HG03565 (cell line): ENCODE data around the gene TRIM24.
"Not testable (repeated sequence)": the region's sequence is repeated elsewhere in the genome, so short reads cannot be mapped to it uniquely, and the experiment has no call there.

ENCODE experiments used
- ATAC-seq: cut with Tn5 transposase; IDR thresholded peaks from one replicate; pipeline ENCODE4 v1.9.1; 2021; ENCODE audit warnings: mild to moderate bottlenecking, moderate library complexity; ENCODE audit not compliant: unreplicated experiment

TRIM24 gene

DNA sequence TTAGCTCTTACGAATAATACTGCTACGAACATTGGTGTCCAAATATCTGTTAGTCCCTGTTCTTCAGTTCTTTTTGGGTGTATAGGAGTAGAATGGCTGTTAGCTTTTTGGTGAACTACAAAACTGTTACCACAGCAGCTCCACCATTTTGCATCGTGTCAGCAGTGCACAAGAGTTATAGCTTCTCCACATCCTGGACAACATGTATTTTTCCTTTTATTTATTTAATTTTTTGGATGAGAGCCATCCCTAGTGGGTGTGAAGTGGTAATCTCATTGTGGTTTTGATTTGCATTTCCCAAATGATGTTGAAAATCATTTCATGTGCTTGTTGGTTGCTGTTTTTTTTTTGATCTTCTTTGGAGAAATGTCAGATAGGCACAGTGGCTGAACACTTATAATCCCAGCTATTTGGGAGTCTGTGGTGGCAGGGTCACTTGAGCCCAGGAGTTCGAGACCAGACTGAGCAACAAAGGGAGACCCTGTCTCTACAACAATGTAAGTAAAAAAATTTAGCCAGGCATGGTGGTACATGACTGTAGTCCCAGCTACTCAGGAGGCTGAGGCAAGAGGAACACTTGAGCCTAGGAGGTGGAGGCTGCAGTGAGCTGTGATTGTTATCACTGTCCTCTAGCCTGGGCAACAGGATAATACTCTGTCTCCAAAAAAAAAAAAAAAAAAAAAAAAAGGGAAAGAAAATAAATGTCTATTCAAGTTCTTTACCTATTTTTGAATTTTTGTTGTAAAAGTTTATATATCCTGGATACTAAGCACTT lies 31.7 kb downstream of the TRIM24 start:
- no peak for ATAC-seq

DNA sequence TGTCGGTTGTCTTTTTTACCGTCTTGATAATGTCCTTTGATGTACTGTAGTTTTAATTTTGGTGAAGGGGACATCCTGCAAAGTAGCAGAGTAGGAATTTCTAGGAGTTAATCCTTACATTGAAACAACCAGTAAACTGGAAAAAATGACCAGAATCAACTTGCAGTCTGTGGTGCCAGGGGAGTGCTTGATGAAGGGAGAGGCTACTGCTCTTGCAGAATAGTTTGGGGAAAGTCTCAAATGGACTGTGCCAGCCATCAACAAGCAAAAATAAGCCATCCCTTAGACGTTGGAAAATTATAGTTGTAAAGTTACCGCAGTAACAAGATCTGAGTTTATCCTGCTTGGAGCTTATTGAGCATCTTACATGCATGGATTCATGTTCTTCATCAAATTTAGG lies 32.4 kb downstream of the TRIM24 start:
- no peak for ATAC-seq

DNA sequence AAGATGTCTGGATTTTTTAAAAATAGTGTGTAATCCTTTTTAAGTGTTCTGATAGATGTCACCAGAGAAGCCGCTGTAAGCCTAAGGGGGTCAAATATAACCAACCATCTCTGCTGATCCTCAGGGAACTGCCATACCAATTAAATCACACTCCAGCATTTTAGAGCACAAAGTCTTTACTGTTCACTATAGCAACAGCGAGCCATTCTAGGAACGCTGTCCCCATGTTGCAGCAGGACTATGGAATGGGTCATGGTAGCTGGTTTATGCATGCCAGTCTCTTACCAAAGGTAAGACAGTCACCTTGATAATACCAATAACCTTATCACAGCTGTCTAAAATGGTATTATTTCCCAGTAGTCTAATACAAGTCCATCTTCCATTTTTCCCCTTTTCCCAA lies 33.5 kb downstream of the TRIM24 start:
- no peak for ATAC-seq

DNA sequence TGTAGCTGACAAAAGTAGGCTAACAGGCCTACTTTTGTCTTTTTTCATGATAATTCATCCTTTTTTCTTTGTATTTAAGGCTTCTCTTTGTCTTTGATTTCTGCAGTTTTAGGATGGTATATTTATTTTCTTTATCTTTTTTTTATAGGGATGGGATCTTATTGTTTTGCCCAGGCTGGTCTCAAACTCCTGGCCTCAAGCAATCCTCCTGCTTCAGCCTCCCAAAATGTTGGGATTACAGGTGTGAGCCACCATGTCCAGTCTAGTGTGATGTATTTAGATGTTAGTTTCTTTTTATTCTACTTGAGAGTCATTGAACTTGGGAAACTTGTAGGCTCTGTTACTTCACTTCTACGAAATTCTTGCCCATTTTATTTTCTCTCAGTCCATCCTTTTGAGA lies 35.4 kb downstream of the TRIM24 start:
- ATAC-seq: no peak

DNA sequence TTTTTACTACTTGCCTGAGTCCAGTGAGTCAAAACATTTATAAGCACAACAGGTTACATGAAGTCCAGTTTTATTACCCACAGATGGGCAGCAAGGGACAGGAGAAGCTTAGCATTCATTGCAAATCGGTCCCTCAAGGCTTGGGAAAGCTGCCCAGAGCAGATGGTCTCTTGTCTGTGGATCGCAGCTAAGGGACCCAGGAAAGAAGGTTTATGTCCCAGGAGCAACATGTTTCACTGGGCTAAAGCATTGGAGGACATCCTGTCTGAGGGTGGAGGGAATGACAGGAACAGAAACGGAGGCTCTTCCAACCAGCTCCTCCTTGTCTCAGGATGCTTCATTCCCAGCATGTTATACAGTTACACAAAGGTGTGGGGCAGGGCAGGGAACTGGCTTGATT lies 39.3 kb downstream of the TRIM24 start:
- no peak for ATAC-seq

DNA sequence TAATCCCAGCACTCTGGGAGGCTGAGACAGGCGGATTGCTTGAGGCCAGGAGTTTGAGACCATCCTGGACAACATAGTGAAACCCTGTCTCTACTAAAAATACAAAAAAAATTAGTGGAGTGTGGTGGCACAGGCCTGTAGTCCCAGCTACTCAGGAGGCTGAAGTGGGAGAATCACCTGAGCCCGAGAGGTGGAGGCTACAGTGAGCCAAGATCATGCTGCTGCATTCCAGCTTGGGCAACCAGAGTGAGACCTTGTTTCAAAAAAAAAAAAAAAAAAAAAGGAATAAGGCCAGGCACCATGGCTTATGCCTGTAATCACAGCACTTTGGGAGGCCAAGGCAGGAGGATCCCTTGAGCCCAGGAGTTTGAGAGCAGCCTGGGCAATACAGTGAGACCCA lies 40.2 kb downstream of the TRIM24 start:
- not testable (repeated sequence) for ATAC-seq

DNA sequence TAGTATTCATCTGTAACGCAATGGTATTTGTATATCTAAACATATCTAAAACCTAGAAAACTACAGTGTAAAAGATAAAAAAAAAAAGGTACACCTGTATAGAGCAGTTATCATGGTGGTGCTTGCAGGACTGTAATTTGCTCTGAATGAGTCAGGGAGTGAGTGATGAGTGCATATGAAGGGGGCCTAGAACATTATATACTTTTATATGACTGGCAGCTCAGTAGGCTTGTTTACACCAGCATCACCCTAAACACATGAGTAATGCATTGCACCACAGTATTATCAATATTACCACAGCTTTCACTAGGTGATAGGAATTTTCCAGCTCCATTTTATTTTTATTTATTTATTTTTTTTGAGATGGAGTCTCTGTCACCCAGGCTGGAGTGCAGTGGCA lies 40.8 kb downstream of the TRIM24 start:
- ATAC-seq: no peak

DNA sequence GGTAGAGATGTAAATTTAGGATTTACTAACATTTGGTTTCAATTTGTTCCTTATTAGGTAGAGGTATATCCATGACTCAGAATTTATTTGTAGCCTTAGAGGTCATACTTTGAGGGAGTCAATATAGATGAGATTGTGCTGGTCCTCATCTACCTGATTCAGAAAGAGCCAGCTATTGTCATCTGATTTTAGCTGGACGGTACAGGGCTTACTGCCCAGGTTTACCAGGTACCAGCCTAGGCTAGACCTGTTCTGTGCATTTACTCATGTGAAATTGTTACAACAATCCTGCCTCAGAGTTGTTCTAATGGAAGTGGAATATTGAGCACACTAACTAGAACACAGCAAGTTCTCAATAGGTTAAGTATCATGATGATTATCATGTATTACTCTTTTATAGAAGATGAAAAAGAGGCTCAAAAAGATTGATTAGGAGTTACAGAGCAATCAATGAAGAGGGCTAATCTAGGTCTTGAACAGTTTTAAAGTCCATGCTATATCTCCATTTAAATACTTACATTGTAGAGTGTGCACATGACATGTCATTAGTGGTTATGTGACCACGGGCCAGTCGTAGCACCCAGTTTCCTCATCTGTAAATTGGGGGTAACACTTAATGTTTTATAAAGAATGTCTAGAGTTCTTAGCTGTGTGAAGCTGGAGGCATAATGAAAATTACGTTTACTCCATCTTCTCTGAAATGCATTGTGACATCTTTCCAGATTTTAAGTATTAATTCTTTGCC lies 42.1 kb downstream of the TRIM24 start:
- no peak for ATAC-seq

DNA sequence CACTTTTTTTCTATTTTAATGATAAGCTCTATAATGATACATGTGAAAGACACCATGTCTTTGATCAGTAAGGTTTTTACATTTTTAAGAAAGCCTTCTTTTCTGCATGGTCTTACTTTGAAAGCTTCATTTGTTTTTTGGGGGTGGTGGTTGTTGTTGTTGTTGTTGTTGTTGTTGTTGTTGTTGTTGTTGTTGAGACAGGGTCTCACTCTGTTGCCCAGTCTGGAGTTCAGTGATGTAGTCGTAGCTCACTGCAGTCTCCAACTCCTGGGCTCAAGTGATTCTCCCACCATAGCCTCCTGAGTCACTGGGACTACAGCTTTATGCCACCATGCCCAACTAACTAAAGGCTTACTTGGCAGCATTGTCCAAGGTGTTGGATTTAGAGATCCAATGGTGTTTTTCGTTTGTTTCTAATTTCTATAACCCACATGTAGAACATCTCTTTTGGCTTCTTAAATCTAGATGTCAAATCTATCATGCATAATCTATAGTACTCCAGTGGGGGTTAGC lies 45.4 kb downstream of the TRIM24 start:
- no peak for ATAC-seq

DNA sequence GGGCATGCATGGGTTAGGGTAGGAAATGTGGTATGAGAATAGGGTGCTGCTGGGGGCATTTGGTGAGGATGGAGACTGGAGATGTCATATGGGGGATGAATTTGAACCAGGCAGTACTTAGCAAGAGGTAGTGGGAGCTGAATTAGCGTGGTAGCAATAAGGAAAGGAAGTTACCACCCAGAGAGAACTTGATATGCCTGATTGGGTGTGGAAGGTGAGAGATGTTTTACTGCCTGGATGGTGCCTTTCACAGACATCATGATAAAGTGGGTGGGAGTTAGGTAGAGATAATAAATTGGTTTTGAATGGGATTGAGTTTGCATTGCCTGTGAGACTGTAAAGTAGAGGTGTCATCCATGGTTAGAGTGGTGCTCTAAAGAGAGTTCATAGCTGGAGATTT lies 46.7 kb downstream of the TRIM24 start:
- ATAC-seq: no peak

DNA sequence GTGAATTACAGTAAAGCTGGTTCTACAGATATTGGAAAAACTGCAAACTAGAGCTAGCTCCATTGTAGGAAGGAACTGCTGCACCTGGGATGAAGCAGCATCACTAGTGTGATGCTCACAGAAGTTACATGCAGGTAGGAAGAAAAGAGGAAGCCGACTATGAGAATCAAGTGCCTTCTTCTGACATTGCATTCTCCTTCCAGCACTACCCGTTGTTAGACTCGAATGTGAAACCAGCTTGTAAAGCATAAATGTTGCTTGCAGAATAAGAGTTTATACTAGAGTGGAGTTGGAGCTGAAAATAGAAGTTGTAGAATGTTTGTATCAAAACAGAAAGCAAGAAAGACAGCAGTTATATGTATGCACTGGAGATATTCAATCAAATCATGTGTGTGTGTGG lies 49.9 kb downstream of the TRIM24 start:
- ATAC-seq: no peak

DNA sequence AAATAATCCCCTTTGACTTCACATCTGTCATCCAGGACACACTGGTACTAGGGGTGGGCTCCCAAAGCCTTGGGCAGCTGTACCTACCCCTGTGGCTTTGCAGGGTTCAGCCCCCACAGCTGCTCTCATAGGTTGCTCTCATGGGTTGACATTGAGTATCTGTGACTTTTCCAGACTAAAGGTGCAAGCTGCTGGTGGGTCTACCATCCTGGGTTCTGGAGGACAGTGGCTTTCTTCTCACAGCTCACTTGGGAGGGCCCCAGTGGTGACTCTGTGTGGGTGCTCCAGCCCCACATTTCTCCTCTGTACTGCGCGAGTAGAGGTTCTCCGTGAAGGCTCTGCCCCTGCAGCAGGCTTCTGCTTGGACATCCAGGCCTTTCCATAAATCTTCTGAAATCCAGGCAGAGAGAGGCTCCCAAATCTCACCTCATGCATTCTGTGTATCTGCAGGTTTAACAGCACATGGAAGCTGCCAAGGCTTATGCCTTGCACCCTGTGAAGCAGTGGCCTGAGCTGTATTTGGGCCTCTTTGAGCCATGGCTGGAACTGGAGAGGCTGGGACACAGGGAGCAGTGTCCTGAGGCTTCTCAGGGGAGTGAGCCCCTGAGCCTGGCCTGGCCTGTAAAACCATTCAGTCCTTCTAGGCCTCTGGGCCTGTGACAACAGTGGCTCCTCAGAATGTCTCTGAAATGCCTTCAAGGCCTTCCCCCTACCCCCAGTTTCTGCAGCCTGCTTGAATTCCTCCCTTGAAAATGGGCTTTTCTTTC lies 52.2 kb downstream of the TRIM24 start:
- no peak for ATAC-seq

DNA sequence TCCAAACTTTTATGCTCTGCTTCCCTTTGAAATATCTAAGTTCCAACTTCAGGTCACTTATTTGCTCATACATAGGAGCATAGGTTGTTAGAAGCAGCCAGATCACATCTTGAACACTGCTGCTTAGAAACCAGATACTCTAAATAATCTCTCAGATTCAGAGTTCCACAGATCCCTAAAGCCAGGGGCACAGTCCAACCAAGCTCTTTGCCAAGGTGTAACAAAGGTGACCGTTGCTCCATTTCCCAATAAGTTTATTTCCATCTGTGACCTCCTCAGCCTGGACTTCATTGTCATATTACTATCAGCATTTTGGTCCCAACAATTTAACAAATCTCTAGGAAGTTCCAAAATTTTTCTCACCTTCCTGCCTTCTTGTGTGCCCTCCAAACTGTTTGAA lies 52.8 kb downstream of the TRIM24 start:
- ATAC-seq: no peak

DNA sequence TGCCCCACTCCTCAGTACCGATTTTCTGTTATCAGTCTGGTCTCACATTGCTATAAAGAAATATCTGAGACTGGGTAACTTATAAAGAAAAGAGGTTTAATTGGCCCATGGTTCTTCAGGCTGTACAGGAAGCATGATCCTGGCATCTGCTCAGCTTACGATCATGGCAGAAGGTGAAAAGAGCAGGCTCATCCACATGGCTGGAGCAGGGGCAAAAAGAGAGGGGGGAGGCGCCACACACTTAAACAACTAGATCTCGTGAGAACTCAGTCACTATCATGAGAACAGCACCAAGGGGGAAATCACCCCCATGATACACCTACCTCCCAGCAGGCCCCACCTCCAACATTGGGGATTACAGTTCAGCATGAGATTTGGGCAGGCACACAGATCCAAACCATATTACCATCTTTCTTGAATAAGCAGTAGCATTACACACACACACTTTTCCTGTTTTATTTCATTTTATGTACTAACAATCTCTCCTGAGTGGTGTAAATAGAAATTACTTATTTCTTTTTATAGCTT lies 53.3 kb downstream of the TRIM24 start:
- no peak for ATAC-seq

DNA sequence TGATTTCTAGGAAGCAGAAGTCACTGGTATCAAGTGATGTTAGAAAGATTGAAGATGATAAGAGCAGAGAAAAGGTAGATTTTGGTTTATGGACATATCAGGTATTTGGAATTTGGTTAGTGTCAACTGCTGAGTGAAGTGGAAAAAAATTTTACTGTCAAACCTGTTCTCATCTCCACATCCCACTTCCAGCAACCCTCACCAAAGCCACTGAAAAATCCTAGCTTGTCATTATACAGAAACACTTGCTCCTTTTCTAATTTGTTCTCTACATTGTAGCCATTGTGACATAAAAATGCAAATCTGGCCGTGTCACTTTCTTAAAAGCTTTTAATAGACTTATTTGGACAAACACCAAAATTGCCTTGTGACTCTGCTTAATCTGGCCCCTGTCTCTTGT lies 54.0 kb downstream of the TRIM24 start:
- ATAC-seq: no peak

DNA sequence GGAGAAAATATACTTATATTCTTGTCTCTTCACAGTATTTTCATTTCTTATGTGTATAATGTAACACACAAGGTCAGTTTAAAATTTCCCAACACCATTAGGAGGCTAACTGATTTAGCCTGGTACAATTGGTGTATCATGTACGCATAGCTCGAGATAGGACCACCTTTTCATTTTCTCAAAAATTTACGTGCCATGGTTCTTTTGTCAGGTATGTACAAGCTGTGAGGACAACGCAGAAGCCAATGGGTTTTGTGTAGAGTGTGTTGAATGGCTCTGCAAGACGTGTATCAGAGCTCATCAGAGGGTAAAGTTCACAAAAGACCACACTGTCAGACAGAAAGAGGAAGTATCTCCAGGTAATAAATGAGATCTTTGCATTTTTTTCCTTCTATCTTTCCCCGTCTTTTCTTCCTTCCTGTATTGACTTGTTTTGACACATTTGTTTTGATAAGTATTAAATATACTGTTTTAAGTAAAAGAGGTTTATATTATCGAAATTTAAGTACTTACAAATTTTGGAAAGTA lies 55.0 kb downstream of the TRIM24 start:
- ATAC-seq: peak; percentile 65

DNA sequence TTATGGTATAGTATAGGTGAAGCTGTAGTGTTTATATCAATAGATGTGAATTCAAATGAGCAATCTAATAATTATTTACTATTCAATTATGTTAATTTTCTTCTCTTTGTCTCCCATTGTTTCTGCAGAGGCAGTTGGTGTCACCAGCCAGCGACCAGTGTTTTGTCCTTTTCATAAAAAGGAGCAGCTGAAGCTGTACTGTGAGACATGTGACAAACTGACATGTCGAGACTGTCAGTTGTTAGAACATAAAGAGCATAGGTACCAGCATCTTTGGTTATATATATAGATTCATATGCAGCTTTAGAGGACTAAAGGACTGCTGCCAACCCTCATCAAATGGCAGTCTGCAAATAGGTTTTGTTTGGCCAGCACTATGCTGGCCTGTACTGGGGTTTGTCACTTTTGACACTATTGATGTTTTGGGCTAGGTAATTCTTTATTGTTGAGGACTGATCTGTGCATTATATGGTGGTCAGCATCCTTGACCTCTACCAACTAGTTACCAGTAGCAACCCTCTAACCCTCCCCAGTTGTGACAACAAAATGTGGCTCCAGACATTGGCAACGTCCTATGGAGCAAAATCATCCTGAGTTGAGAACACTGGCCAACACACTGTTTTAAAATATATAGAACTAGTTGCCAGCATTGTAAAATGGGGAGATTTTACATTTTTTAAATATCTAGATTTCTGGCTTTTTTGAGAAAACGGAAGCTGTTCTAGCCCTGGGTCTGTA lies 59.2 kb downstream of the TRIM24 start:
- ATAC-seq: no peak

DNA sequence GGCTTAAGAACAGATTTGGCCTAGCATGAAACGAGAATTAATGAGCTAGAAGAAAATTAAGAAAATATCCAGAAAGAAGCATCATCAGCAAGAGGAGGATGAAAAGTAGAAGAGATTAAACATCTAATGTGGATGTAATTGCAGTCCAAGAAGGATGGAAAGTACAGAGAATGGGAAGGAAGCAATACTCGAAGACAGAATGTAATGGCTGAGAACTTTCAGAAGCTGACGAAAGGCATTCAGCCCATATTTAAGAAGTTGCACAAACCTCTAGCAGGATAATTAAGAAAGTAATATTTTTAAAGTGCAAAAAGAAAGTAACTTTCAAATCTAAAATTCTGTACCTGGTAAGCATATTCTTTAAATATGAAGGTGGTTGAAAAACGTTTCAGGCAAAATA lies 60.7 kb downstream of the TRIM24 start:
- ATAC-seq: no peak

DNA sequence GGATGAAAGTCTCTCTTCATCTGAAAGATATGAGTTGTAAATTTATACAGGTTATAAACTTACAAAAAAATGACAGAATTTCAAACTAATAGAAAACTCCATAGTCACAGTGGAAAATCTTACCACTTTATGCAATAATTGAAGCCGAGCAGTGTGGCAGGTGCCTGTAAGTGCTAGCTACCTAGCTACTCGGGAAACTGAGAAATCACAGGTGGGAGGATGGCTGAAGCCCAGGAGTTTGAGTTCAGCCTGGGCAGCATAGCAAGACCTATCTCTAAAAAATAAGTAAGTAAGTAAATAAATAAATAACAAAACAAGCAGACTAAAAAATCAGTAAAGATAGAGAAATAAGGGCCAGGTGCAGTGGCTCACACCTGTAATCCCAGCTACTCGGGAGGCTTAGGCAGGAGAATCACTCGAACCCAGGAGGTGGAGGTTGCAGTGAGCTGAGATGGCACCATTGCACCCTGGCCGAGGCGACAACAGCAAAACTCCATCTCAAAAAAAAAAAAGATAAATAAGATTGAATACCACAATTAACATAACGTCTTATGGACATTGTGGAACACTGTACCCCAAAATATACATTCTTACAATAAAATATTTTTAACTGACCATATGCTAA lies 61.9 kb downstream of the TRIM24 start:
- no peak for ATAC-seq

DNA sequence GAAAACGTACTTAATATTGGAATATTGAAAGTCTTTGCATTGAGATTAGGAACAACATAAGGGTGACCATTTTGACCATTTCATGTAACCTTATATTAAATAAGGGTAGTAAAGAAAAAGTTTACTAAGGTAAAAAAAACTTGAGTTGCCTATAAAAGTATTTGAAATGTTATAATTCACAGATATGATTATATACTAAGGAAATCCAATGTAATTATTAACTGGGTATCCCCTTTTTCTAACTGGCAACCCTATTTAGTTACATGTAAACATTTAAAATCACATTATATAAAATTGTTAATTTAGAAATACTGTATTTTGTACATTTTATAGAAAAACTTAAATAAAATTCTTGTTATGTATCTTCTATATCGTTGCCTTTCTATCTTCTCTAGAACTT lies 64.2 kb downstream of the TRIM24 start:
- no peak for ATAC-seq
